Measurements from ENCODE around the gene MDH2.
"Not testable (repeated sequence)": the region's sequence is repeated elsewhere in the genome, so short reads cannot be mapped to it uniquely, and the experiment has no call there.

MDH2 gene

DNA sequence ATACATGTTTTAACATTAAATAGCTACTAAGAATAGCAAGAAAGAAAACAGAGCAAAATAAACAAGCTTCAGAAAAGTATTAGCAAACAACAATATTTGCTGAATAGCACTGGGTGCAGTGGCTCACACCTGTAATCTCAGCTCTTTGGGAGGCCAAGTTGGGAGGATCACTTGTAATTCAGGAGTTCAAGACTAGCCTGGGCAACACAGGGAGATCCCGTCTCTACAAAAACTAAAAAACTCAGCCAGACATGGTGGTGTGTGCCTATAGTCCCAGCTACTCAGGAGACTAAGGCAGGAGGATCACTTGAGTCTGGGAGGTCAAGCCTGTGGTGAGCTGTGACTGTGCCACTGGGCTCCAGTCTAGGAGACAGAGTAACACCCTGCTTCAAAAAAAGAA lies 66.8 kb downstream of the MDH2 start:
- not testable (repeated sequence) for DNase-seq (ENCODE audit: low spot score)

All from HuH-7.5 (cell line).